HT-29 (cell line): ENCODE data around the gene DCBLD1. TPM values are rescaled to one million over a fixed set of nuclear protein-coding genes. Genes with fewer than 3 reads are reported as not detected.
"Not testable (repeated sequence)": the region's sequence is repeated elsewhere in the genome, so short reads cannot be mapped to it uniquely, and the experiment has no call there.

Experiments used
- DNase-seq: peaks from one replicate; pipeline ENCODE4 v3.0.0-alpha.2; 2015; ENCODE audit warnings: low spot score
- total RNA-seq: library from RNA; depleted of rRNA; stranded (reverse); fragments of >200 nt; shearing (Covaris generic); gene quantifications from 2 replicates; pipeline ENCODE4 v1.2.3, GENCODE V29; 2014

DCBLD1 gene
- total RNA-seq, 1 experiment from 2014 or later: 24.4 TPM

- no peak for DNase-seq
These were observed 15.7 kb downstream of the DCBLD1 start for GRCh38 chr6:117498159-117498558.

DNA sequence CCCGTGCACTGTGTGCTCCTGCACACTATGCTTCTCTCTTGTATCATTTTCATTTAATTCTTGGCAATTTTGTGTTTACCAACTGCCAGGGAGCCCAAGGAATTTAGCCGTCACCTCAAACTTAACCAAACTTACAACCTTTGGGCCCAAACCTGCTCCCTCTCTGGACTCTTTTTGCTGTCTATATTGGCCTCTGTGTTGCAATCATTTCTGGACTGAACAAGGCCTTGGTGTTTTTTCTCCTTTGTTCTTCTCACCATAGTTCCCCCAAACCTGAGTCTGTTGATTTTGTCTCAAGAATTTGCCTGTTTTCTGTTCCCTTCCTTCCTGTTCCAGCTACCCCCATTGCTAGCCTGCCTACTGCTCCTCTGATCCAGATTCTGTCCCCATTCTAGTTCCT lies 19.2 kb downstream of the DCBLD1 start:
- no peak for DNase-seq

DNA sequence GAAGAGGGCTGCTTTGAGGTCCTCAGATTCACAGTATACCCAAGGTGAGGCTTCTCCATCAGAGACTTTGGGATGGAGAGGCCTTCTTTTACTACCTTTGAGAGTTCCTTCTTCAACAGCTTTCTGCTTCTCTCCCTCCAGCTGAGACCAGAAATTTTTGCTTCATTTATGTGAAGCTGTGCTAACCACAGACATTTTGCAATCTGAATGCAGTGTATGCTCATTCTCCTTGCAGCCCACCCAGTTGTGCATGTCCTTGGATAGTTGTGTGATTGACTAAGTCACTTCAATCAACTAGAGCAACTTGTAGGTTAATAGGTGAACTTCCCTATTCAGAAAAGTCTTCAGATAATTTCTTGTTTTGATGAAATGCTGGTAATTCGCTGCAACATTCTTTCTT lies 20.1 kb downstream of the DCBLD1 start:
- DNase-seq: no peak

GRCh38 chr6:117503211-117503610 lies 20.7 kb downstream of the DCBLD1 start:
- no peak for DNase-seq

DNA sequence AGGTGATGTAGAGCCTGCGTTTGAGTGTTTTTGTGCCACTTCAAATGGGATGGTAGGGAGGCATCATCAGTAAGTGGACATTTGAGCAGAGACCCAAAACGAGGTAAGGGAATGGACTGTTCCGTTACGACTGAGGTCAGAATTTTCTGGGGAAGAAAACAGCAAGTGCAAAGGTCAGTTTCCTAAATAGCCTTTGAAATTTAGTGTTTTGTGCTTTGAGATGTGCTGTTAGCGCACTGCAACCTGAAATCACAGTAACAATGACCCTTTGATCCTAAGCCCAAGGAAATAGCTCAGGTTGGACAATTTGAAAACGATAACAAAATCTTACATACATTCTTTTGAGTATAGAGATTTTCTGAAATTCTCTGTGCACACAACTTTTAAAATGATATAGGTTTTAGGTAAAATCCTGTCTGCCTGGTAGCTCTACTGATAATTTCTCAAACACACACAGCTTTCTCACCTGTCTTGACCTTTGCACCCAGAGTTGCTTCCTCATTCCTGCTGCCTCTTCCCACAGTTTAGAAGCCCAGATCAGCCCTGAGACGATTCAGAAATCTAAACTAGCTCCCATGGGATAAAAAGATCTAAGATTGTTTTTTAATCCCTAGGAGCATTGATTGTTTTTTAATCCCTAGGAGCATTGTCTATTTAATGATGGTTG lies 22.1 kb downstream of the DCBLD1 start:
- peak; percentile 46 for DNase-seq

DNA sequence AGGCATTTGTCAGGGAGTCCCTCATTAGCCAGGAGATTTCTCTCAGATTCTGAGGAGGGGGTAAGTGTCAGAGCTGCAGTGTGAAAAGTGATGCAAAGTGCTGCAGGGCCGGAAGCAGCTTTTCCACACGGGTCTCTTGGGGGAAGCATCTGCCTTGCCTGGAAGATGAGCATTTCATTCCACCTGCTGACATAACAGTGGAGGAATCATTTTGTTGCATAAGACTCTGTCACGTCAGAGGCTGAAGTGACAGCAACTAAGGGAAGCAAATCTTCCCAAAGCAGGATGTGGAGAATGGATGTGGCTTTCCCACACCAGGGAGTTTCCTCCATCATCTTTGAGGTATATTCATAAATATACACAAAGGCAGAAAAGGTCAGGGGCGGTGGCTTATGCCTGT lies 22.8 kb downstream of the DCBLD1 start:
- DNase-seq: no peak

DNA sequence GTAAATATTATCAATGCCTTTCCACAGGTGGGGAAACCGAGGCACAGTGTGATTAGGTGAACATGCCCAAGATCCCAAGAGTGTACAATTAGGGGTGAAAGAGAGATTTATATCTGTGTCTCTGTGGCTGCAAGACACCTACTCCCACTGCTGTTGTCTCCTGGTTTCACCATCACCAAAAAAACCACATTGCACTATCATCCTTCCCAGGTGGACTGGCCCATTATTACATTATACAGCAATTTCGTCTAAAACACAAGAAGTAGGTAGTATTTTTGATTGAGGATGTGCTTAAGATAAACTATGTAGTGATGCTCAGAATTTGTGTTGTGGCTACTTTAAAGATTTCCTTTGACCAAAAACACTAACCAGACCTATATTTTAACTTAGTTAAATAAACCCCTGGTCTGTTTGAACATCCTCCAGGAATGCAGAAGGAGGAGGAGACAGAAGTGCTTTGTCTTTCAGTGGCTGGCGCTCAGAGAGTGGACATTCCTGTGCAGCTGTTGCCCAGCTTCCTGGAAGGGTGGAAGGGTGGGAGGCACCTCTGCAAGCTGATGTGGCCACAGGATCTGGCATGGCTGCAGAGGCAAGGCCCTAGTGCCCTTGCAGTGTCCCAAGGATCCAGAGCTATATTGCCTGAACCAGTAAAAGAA lies 23.8 kb downstream of the DCBLD1 start:
- DNase-seq: no peak

GRCh38 chr6:117506907-117507306 lies 24.4 kb downstream of the DCBLD1 start:
- DNase-seq: no peak

DNA sequence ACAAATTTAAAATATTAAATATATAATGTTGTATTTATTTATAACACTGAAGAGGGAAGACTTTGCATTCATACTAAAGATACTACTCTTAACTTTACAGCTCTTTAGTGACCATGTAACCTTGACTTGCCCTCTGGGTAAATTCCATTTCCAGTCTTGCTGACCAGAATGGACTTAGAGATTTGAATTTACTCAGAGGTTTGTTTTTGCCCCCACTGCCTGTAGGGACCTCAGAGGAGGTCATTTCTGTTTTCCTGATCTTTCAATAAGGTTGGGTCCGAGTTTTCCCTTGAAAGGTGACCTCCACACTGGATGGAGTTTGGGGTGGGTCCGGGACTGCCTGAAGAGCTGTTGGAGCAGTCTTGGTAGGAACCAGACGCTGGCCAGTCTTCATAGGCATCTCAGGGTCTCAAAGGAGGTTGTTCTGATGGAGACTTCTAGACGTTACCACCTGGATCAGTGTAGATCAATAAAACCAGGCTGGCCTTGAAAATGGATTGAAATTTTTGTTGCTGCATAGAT lies 26.0 kb downstream of the DCBLD1 start:
- no peak for DNase-seq

- DNase-seq: no peak
These were observed 26.5 kb downstream of the DCBLD1 start for GRCh38 chr6:117509021-117509420.

GRCh38 chr6:117512056-117512828 lies 29.8 kb downstream of the DCBLD1 start:
- DNase-seq: no peak

GRCh38 chr6:117512987-117513573 lies 30.6 kb downstream of the DCBLD1 start:
- DNase-seq: no peak

GRCh38 chr6:117513778-117514365 lies 31.4 kb downstream of the DCBLD1 start:
- DNase-seq: no peak

DNA sequence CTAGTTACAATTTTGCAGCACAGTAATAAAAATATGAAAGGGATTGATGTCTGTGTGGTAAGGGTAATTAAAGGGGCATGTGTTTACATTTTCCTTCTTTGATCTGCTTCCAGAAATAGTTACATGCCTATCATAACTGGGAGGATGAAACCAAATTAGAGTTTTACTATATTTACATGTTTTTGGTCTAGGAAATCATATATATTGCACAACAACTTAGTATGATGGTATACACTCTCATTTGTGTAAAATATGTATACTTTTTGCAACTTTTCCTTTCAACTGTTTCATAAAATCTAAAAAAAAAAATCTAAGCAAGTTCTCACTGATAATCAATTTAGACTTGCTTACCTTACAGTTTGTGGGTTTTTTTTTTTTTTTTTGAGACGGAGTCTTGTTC lies 32.2 kb downstream of the DCBLD1 start:
- DNase-seq: no peak

- DNase-seq: no peak
These were observed 32.9 kb downstream of the DCBLD1 start for GRCh38 chr6:117515326-117515725.

GRCh38 chr6:117517995-117518394 lies 35.5 kb downstream of the DCBLD1 start:
- DNase-seq: not testable (repeated sequence)

GRCh38 chr6:117518870-117519269 lies 36.4 kb downstream of the DCBLD1 start:
- DNase-seq: no peak

DNA sequence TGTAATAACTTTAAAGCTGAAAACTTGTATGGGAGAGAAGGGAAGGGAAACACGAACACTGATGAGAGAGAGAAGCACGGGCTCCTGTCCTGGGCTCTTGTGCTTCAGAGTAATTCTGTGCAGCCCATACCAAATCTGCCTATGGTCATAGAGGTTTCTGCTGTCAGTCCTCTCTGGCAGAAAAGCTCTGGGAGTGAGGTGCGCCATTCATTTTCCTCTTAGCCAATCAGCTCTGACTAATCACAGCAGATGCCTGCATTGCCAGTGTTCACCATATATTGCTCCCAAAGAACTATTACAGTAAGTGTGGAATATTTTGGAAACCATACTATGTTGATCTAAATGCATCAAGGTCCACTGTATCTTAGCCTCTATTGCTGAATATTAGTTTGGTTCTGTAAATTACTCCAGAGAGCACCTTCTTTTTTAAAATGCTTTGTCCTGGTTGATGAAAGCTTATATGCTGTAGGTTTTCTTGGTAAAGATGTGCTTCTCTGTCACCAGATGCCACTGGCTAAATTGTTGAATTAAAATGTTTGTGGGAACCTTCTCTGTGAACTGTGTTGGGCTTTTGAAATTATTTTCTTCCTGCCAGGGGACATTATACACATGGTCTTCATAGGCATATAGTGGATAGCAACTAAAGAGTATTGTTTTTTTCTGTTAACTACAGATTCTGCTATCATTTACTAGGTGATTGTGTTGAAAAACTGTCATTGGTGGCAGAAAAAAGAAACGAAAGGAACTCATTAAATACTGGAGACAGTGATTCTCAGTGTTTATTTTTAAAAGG lies 38.3 kb downstream of the DCBLD1 start:
- no peak for DNase-seq

DNA sequence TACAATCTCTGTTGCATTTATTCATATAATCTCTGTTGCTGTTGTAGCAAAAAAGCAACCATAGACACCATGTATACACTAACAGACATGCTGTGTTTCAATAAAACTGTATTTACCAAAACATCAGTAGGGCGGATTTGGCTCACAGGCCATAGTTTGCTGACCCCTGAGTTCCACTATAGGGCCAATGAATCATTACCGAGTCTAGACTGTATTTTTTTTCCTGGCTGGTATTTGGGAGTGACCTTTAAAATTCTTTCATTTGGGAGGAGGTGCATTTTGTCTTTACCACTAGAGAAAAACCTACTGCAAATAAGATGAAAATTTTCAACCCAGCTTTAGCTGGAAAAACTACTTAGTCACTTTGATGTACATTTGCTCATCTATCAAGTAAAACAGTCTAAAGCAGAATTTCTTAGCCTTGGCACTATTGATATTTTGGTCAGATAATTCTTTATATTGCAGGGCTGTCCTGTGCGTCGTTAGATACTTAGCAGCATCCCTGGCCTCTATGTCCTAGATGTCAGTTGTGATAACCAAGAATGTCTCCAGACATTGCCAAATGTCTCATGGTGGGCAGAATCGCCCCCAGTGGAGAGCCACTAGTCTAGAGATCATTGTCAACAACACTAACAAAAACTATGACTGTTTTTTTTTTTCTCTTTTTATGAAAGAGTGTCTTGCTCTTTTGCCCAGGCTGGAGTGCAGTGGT lies 39.5 kb downstream of the DCBLD1 start:
- no peak for DNase-seq

DNA sequence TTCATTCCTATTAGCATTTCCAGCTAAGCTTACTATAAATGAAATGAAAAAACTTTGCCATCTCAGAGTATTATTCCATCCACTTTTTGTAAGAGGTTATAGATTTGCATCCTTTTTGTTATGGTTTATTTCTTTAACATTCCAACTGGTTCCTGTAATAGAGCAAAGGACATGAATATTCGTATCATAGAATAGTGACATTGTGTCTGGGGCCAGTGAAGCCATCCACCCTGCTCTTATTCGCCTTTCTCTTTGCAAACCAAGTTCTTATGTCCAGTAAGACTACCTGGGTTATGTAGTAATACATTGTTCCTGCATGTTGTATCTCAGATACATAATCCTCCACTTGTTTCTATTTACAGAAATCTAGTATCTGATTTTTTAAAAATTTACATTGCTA lies 43.1 kb downstream of the DCBLD1 start:
- DNase-seq: no peak
